AG09309 (cell line): ENCODE results near the gene ZNF791.
A peak's percentile ranks its signal among the peaks of the same experiment; 100 is the strongest.
"Not testable (repeated sequence)": the region's sequence is repeated elsewhere in the genome, so short reads cannot be mapped to it uniquely, and the experiment has no call there.

Source experiments
- DNase-seq: peaks from one replicate; pipeline ENCODE4 v3.0.0-alpha.2; 2010; ENCODE audit warnings: low read depth
- H3K4me3 ChIP-seq: 2 replicates; pipeline ENCODE4 v1.5.1; 2011; ENCODE audit warnings: mild to moderate bottlenecking, low read depth, low read length, moderate library complexity; ENCODE audit not compliant: control insufficient read depth
- TF ChIP-seq, protein P1 (sequence below): IDR thresholded peaks from 2 replicates; pipeline ENCODE4 v1.5.1; 2011; ENCODE audit warnings: mild to moderate bottlenecking, low read depth, low read length, inconsistent platforms; ENCODE audit not compliant: insufficient read depth, control insufficient read depth; ENCODE audit errors: missing control alignments

Gene ZNF791

GRCh38 chr19:12611361-12611699 is 610 bp downstream of the ZNF791 start:
- TF ChIP-seq, protein P1, sequence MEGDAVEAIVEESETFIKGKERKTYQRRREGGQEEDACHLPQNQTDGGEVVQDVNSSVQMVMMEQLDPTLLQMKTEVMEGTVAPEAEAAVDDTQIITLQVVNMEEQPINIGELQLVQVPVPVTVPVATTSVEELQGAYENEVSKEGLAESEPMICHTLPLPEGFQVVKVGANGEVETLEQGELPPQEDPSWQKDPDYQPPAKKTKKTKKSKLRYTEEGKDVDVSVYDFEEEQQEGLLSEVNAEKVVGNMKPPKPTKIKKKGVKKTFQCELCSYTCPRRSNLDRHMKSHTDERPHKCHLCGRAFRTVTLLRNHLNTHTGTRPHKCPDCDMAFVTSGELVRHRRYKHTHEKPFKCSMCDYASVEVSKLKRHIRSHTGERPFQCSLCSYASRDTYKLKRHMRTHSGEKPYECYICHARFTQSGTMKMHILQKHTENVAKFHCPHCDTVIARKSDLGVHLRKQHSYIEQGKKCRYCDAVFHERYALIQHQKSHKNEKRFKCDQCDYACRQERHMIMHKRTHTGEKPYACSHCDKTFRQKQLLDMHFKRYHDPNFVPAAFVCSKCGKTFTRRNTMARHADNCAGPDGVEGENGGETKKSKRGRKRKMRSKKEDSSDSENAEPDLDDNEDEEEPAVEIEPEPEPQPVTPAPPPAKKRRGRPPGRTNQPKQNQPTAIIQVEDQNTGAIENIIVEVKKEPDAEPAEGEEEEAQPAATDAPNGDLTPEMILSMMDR: no peak
- peak overlapping the region; percentile 95 for H3K4me3 ChIP-seq
- DNase-seq: peak; percentile 35

- H3K4me3 ChIP-seq: no peak overlapping the region
- TF ChIP-seq, protein P1: no peak
- no peak for DNase-seq
Observed at GRCh38 chr19:12617646-12618045, 6.9 kb downstream of the ZNF791 start.

GRCh38 chr19:12621253-12622024 is 10.7 kb downstream of the ZNF791 start:
- not testable (repeated sequence) for H3K4me3 ChIP-seq, DNase-seq

DNA sequence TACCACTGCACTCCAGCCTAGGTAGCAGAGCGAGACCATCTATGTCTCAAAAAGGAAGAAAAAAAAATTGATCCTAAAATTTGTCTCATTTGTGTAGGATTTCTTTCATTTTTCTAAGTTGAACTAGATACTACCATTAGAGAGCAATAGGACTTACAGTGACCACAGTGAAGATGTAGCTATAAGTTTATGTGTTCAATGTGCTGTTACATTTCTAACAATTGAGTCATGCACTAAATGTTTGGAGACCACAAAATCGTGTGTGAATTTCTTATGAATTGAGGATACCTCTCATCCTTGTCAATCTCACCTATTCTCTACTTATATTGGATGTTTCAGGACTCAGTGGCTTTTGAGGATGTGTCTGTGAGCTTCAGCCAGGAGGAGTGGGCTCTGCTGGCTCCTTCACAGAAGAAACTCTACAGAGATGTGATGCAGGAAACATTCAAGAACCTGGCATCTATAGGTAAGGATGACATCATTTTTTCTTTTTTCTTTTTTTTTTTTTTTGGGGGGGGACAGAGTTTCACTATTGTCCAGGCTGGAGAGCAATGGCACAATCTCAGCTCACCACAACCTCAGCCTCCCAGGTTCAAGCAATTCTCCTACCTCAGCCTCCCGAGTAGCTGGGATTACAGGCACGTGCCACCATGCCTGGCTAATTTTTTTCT is 12.8 kb downstream of the ZNF791 start:
- H3K4me3 ChIP-seq: no peak overlapping the region
- DNase-seq: no peak
- TF ChIP-seq, protein P1: no peak

DNA sequence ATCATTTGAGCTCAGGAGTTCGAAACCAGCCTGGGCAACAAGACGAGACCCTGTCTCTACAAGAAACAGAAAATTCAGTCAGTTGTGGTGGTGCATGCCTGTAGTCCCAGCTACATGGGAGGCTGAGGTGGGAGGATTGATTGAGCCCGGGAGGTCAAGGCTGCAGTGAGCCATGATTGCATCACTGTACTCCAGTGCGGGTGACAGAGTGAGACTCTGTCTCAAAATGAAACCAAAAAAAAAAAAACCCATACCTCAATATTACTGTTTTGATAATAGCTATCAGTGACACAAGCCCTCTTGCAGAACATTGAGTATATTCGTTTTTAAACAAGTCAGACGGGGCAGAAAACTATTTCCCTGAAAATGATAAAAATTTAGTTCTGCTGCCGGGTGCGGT is 16.2 kb downstream of the ZNF791 start:
- H3K4me3 ChIP-seq: no peak overlapping the region
- TF ChIP-seq, protein P1: no peak
- DNase-seq: no peak

DNA sequence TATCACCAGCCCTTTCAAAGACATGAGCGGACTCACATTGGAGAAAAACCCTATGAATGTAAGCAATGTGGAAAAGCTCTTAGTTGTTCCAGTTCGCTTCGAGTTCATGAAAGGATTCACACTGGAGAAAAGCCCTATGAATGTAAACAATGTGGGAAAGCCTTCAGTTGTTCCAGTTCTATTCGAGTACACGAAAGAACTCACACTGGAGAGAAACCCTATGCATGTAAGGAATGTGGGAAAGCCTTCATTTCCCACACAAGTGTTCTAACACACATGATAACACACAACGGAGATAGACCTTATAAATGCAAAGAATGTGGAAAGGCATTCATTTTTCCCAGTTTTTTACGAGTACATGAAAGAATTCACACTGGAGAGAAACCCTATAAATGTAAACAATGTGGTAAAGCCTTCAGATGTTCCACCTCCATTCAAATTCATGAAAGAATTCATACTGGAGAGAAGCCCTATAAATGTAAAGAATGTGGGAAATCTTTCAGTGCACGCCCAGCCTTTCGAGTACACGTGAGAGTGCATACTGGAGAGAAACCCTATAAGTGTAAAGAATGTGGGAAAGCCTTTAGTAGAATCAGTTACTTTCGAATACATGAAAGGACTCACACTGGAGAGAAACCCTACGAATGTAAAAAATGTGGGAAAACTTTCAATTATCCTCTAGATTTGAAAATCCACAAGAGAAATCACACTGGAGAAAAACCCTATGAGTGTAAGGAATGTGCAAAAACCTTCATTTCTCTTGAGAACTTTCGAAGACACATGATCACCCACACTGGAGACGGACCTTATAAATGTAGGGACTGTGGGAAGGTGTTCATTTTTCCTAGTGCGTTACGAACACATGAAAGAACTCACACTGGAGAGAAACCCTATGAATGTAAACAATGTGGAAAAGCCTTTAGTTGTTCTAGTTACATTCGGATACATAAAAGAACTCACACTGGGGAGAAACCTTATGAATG is 17.6 kb downstream of the ZNF791 start:
- no peak overlapping the region for H3K4me3 ChIP-seq
- DNase-seq: no peak

More for the DNA sequence above, 17.6 kb downstream of the ZNF791 start:
- TF ChIP-seq, protein P1: no peak
